Left renal pelvis (tissue), 4 donors: Measurements from ENCODE around the gene RAB1A. TPM values are rescaled to one million over a fixed set of nuclear protein-coding genes. Genes with fewer than 3 reads are reported as not detected.
A peak's percentile ranks its signal among the peaks of the same experiment; 100 is the strongest.

Source experiments
- DNase-seq, 4 donors: peaks; one replicate each; pipeline ENCODE4 v3.0.0-alpha.2; 2013; ENCODE audit warnings: low read depth in 4 of 4, low spot score in 3 of 4
- polyA plus RNA-seq, 4 donors: library from polyadenylated mRNA; unstranded; fragments of 120-200 nt; gene quantifications; one replicate each; pipeline ENCODE4 v1.2.1, GENCODE V29; 2013; ENCODE audit not compliant: insufficient read length in 4 of 4

Gene RAB1A
- polyA plus RNA-seq, 4 donors = 217 to 278 (median 246) TPM

GRCh38 chr2:65040400-65041261, 89.3 kb downstream of the RAB1A start:
- DNase-seq = peak in 2 of 4 donors; percentile 51 to 65

- no peak for DNase-seq
Observed at GRCh38 chr2:65039640-65040039, 90.3 kb downstream of the RAB1A start.

DNA sequence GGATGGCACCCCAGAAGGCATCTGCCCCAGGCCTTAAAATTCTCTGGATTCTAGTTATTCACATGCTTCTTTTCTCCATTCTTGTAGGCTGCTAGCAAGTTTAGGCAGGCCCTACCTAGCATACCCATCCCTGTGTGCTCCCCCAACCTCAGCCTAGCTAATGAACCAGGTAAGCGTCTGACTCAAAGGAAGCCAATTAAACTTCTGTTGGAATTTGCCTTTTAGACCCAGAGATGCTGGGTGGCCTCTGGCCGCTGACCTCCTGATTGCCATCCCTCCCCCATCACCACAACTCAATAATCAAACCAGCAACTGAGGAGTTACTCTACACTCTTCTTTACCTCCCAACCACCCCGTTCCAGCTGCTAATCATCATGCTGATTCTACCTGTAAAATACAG, 92.7 kb downstream of the RAB1A start:
- DNase-seq = no peak

Other genes starting within 250 kb of the RAB1A start
- 10 to 100 TPM in 2 of 4 donors, 1 to 10 TPM in 2; 5.6 to 10.4 (median 9.6) TPM for gene SLC1A4, start 140.7 kb downstream of the RAB1A start, polyA plus RNA-seq
- gene CEP68, start 73.7 kb downstream of the RAB1A start, polyA plus RNA-seq = 10 to 100 TPM; 25.2 to 28.5 (median 28.3) TPM
- 100 to 1,000 TPM; 170 to 241 (median 197) TPM for gene ACTR2, start 97.7 kb upstream of the RAB1A start, polyA plus RNA-seq